Measurements from ENCODE around the gene PSMA6. TPM values are rescaled to one million over a fixed set of nuclear protein-coding genes. Genes with fewer than 3 reads are reported as not detected.
"Not testable (repeated sequence)": the region's sequence is repeated elsewhere in the genome, so short reads cannot be mapped to it uniquely, and the experiment has no call there.

The PSMA6 gene
- total RNA-seq, 1 donor from 2014 or later, result 165 TPM

DNA sequence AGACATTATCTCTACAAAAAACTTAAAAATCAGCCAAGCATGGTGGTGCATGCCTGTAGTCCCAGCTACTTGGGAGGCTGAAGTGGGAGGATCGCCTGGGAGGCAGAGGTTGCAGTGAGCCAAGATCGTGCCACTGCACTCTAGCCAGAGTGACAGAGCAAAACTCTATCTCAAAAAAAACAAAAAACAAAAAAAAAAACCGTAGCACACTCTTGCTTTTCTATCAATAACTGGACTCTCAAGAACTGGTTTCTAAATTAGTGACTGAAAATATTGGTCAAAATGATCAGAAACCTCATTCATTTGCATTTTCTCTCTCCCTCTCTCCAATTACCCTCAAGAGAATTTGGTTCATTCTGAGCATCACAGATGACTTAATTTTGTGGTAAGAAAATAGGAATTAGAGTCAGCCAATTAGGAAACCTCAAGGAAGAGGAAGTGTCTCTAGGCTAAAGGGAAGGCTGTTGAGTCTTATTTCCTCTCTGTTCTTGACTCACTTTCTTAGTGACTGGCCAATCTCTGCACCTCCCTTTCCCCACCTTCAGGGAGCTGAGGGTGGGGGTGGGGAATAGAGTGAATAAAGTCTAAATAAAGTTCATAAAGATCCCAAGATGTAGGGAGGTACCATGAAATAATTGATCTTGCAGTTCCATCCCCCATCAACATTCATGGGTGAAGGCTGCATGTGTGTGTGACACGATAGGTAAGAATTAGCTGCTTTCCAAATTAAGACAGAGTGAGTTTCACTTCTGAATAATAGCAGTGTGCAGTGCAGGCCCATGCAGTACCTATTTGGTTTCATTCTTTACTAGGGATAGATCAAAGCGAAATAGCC, 6.8 kb upstream of the PSMA6 start:
- no peak for DNase-seq

DNA sequence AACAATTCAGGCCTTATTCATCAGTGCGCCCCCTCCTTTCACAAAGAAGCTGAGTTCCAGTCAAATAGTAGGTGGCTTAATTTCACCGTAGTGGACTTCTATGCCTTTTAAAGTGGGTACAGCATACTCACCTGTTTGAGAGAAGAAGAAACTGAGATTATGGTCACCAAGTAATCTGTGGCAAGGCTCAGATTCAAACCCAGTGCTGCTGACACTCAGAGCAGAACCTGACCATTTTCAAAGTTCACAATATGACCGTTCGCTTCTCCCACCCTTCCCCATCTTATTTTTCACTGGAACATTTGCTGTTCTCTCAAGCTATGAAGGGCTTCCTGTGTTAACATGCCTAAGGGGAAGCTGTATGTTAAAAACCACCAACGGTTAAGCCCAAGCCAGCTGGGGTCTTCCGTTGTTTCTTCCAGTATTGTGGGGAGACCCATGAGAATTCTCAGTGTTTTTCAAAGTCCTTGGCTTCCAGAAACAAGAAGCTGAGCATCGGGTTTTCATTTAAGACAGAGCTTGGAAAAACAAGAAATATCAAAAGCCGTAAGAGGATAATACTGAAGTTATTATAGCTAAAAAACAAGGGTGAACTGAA, 6.1 kb upstream of the PSMA6 start:
- DNase-seq, result no peak

- DNase-seq, result no peak
Observed at GRCh38 chr14:35286707-35287106, 5.5 kb upstream of the PSMA6 start.

GRCh38 chr14:35287431-35288013, 4.7 kb upstream of the PSMA6 start:
- no peak for DNase-seq

GRCh38 chr14:35289623-35290022, 2.6 kb upstream of the PSMA6 start:
- DNase-seq, result no peak

DNA sequence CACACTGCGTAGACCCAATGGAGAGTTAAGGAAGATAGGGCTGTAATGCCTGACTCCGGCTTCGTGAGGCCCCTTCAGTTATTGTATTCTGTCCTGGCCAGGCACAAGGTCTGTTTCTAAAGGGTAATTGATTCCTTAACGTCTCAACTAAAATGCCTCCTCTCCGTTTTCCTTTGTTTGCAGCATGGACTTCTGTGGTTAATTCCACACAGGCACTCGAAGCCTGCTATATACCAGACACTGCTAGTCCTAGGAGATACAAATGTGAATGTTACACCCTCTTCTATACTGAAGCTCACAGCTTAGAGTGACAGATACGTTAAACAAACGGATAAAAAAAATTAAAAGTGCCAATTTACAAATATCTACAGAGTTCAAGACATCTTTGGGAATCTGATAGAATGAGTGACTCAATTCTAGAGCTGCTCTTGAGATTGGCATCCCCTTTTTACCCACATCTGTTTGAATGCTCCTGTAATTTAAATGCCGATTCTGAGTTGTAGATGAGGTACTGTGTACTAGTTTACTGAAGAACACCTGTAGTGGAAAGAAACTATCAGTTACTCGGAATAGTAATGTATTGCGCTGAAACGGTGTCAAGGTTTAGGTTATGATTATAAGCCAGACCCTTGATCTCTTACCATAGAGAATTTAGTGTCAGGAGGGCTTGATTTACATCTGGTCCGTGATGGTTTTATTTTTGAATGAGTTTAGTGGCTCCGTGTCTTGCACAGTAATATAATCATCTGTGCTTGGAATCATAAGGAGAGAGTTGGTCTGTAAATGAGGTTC, 784 bp downstream of the PSMA6 start:
- no peak for DNase-seq

DNA sequence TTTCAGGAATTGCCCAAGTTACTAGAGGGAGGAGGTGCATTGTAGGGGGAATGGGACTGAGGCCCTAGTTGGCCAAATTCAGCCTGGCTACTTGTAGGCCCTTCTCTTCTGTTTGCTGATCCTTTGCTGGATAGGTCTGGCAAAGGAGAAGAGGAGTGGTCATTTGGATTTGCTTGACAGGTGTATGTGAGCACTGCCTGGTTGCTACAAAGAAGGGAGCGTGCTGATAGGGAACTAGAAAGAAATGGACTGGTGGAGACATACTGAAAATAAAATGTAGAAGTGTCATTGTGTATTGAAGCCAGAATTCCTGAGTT, 3.6 kb downstream of the PSMA6 start:
- DNase-seq, result no peak

GRCh38 chr14:35296545-35296944, 4.4 kb downstream of the PSMA6 start:
- no peak for DNase-seq

DNA sequence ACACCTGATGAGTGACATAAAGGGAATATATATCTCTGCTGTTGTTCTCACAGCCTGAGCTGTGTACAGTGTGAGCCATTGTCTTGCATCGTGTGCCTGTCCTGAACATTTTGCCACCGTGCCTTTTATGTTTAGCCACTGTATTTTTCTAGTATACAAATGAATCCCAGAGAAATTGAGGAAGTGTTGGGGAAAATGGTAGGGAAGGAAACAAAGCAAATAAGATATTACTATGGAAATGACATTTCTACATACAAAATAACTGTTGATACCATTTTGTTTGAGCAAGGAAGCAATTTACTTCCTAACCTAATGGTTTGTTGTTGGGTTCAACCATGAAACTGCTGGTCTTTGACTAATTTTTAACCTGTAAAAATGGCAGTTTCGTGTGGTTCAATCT, 5.5 kb downstream of the PSMA6 start:
- DNase-seq, result no peak

- DNase-seq, result no peak
Observed at GRCh38 chr14:35298351-35298750, 6.2 kb downstream of the PSMA6 start.

DNA sequence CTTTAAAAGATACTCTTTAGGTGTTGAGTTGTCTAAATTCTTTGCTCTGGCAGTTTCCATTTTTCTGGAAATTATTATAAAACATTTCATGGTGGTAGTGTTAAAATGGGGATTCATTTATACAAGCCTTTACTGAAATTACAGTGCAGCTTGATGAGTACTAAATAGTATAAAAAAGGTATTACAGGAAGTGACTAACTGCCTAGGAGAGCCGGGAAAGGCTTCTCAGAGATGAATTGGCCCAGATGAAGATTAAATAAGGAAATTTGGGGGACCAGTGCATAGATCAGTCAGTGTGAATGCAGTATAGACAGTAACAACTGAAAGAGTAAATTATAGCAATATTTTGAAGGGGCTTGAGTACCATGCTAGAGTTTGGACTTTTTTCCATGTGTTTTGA, 7.5 kb downstream of the PSMA6 start:
- no peak for DNase-seq

- DNase-seq, result no peak
Observed at GRCh38 chr14:35300228-35300627, 8.0 kb downstream of the PSMA6 start.

DNA sequence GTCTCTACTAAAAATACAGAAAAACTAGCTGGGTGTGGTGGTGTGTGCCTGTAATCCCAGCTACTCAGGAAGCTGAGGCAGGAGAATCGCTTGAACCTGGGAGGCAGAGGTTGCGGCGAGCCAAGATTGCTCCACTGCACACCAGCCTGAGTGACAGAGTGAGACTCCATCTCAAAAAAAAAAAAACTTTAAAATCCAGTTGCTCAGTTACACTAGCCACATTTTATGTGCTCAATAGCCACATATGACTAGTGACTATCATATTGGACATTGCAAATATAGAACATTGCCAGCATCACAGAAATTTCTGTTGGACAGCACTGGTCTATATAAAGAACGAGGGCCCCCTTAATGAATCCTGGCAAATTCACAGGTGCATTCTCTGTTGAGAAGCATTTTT, 9.2 kb downstream of the PSMA6 start:
- DNase-seq, result not testable (repeated sequence)

DNA sequence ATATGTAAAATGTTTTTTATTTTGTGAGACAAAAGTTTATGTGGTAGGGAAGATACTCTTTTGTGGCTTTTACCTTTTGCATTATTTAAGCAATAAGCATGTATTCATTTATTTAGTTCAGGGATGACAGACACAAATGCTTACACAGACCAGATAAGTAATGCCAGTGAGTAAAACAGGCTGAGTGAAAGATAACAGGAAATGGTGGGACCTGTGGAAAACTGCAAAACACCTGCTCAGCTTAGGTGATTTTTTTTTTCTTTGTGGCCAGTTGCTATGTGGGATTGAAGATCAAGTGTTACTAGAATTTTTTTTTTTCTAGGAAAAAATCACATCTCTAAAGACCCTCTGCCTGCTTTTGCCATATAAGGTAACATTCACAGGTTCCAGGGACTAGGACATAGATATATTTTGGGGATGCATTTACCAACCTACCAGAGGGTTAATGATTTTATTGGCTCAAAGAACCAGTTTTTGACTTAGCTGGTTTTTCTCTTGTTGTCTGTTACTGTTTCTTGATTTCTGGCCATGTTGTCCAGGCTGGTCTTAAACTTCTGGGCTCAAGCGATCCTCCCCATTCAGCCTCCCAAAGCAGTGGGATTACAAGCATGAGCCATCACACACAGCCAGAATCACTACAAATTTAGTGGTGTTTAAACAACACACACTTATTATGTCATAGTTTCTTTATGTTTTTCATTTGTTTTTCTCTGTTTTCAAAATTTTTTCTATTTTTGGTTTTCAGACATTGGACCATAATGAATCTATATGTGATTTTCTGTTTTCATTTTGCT, 9.8 kb downstream of the PSMA6 start:
- no peak for DNase-seq

DNA sequence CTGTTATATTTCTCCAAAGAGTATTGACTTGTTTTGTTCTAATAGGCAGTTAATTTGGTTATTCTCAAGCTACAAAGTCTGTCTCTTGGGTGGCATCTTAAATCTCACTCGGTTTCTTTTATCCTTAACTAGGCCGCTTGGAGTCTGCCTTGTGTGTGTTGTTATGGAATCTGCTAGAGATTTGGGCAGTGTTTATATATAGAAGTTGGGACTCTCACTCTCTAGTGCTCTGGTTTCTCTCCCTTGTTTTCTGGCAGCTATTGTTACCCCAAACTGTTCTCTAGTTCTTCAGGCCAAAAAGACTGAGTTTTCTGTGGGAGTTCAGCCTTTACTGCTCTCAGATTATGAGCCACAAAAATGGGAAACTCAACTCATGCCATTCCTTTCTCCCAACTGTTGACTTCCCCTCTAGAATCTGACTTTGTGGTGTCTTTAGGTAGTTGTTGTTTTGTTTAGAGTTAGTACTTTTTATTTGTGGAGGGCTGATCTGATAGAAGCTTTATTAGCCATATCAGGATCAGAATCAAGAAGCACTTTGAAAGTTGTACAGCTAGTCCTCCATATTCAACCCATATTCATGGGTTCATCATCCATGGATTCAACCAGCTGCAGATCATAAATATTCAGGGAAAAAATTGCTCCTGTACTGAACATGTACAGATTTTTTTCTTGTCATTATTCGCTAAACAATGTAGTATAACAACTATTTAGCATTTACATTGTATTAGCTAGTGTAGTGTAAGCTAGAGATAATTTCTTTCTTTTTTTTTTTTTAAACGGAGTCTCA, 11.2 kb downstream of the PSMA6 start:
- no peak for DNase-seq

DNA sequence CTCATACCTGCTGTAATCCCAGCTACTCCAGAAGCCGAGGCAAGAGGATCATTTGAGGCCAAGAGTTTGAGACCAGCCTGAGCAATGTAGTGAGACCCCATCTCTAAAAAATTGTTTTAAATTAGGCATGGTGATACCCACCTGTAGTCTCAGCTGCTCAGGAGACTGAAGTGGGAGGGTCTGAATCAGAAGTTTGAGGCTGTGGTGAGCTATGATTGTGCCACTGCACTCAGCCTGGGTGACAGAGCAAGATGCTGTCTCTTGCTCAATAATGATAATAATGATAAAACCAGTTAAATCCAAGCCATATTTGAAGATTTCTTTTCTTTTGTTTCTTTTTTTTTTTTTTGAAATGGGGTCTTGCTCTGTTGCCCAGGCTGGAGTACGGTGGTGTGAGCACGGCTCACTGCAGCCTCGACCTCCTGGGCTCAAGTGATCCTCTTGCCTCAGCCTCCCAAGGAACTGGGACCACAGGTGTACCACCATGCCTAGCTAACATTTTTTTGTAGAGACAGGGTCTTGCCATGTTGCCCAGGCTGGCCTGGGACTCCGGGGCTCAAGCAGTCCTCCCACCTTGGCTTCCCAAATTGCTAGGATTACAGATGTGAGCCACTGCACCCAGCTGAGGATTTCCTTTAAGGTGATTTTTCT, 12.8 kb downstream of the PSMA6 start:
- no peak for DNase-seq

GRCh38 chr14:35305633-35306032, 13.5 kb downstream of the PSMA6 start:
- DNase-seq, result no peak

DNA sequence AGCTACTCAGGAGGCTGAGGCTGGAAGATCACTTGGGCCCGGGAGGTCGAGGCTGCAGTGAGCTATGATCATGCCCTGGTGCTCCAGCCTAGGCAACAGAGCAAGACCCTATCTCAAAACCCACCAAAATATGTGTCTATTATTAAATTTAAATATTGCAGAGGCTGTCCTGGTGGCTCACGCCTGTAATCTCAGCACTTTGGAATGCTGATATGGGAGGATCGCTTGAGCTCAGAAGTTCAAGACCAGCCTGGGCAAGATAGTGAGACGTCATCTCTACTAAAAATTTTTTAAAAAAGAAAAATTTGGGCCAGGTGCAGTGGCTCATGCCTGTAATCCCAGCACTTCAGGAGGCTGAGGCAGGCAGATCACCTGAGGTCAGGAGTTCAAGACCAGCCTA, 13.9 kb downstream of the PSMA6 start:
- no peak for DNase-seq

GRCh38 chr14:35317820-35318219, 25.6 kb downstream of the PSMA6 start:
- DNase-seq, result no peak

DNA sequence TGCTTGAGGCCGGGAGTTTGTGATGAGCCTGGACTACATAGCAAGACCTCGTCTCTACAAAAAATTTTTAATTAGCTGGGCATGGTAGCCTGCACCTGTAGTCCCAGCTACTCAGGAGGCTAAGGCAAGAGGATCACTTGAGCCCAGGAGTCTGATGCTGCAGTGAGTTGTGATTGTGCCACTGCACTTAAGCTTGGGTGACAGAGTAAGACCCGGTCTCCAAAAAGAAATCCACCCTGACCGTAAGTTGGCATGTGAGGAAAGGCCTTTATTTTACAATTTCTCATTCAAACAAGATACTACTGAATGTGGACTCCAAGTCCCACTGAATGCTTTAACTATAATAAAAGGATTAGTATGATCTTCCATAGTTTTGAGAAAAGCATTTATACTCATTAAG, 27.3 kb downstream of the PSMA6 start:
- DNase-seq, result no peak

GRCh38 chr14:35320472-35320871, 28.3 kb downstream of the PSMA6 start:
- no peak for DNase-seq
